HCT116 (cell line): Measurements from ENCODE around the gene MEPCE. TPM values are rescaled to one million over a fixed set of nuclear protein-coding genes. Genes with fewer than 3 reads are reported as not detected.
"Not testable (repeated sequence)": the region's sequence is repeated elsewhere in the genome, so short reads cannot be mapped to it uniquely, and the experiment has no call there.

Source experiments
- ATAC-seq: fragments of 200-7000 bp; cut with Tn5 transposase; 2 replicates; pipeline ENCODE4 v1.9.1; 2020; ENCODE audit warnings: mild to moderate bottlenecking, moderate library complexity
- BruUV-seq: library from RNA; stranded (reverse); fragments of 400-500 nt; replicated peaks from 2 replicates; lab custom pipeline; 2021; lab: Mats Ljungman, UMichigan
- CTCF ChIA-PET: fragments of 300-600 bp; sonication (Branson Sonifier 250); formaldehyde crosslinking; loops from one replicate; lab custom pipeline; 2021; ENCODE audit warnings: antibody characterized with exemption; lab: Charles Lee
- POLR2A ChIA-PET: fragments of 300-600, 350-600 bp; sonication (Branson Sonifier 250); formaldehyde crosslinking; loops from one replicate; lab custom pipeline; 2021; ENCODE audit warnings: antibody characterized with exemption; lab: Charles Lee
- RAD21 ChIA-PET, 2 experiments: fragments of 300-600 bp; sonication (Branson Sonifier 250); formaldehyde crosslinking; loops; one replicate each; lab custom pipeline; 2023; ENCODE audit warnings: low total read pairs in 2 of 2; ENCODE audit not compliant: uncharacterized antibody in 2 of 2, unreplicated experiment in 2 of 2, low non-redundant PET in 1 of 2; lab: Charles Lee
- DNase-seq: peaks from one replicate; pipeline ENCODE4 v3.0.0-alpha.2; 2010; ENCODE audit warnings: low read depth, low spot score
- H2AFZ ChIP-seq: fragments of 200-600 bp; shearing (Covaris generic), sonication (generic); 2 replicates; pipeline ENCODE4 v1.6.1; 2017; ENCODE audit warnings: low read depth, mixed run types, mixed read lengths, antibody characterized with exemption, low read length; ENCODE audit not compliant: poor library complexity, severe bottlenecking
- H3K27ac ChIP-seq: 2 replicates; pipeline ENCODE4 v1.5.1; 2012; ENCODE audit warnings: low read depth, low read length
- H3K27me3 ChIP-seq: fragments of 200-600 bp; sonication (generic); 2 replicates; pipeline ENCODE4 v1.6.1; 2016; ENCODE audit warnings: mixed run types, low read length, mixed read lengths; ENCODE audit not compliant: insufficient read depth
- H3K36me3 ChIP-seq, 2 experiments: fragments of 200-500 bp in 1 of 2; fragments of 200-600 bp in 1 of 2; sonication (Bioruptor generic) in 1 of 2; sonication (generic) in 1 of 2; 2 replicates each; pipeline versions ENCODE4 v1.5.1 to v1.6.1; 2014 to 2016; ENCODE audit warnings: low read length in 2 of 2, inconsistent platforms in 1 of 2, mixed read lengths in 1 of 2, mixed run types in 1 of 2; ENCODE audit not compliant: insufficient read depth in 2 of 2, control insufficient read depth in 1 of 2
- H3K4me1 ChIP-seq, 2 experiments: fragments of 200-600 bp in 1 of 2; sonication (generic) in 1 of 2; 2 replicates each; pipeline versions ENCODE4 v1.5.1 to v1.6.1; 2012 to 2017; ENCODE audit warnings: low read length in 2 of 2, inconsistent platforms in 1 of 2, mild to moderate bottlenecking in 1 of 2, mixed read lengths in 1 of 2, mixed run types in 1 of 2, moderate library complexity in 1 of 2; ENCODE audit not compliant: insufficient read depth in 2 of 2, control insufficient read depth in 1 of 2
- H3K4me2 ChIP-seq: fragments of 200-600 bp; sonication (generic); 2 replicates; pipeline ENCODE4 v1.6.1; 2017; ENCODE audit warnings: mixed run types, low read length, mixed read lengths
- H3K4me3 ChIP-seq, 2 experiments: fragments of 200-600 bp in 1 of 2; sonication (generic) in 1 of 2; replicated peaks in 1 of 2; 2 replicates each; pipeline ENCODE4 v1.5.1; 2011 to 2016; ENCODE audit warnings: low read length in 2 of 2, control low read depth in 1 of 2, low read depth in 1 of 2, mild to moderate bottlenecking in 1 of 2, mixed read lengths in 1 of 2, mixed run types in 1 of 2
- H3K79me2 ChIP-seq: fragments of 200-600 bp; sonication (generic); 2 replicates; pipeline ENCODE4 v1.6.1; 2017; ENCODE audit warnings: mild to moderate bottlenecking, mixed run types, low read length, moderate library complexity, mixed read lengths; ENCODE audit not compliant: insufficient read depth
- H3K9ac ChIP-seq: fragments of 200-600 bp; sonication (generic); 2 replicates; pipeline ENCODE4 v1.6.1; 2016; ENCODE audit warnings: low read length, mixed read lengths
- H3K9me2 ChIP-seq: fragments of 200-600 bp; sonication (generic), shearing (Covaris generic); 2 replicates; pipeline ENCODE4 v1.6.1; 2017; ENCODE audit warnings: mixed run types, mild to moderate bottlenecking, moderate library complexity; ENCODE audit not compliant: insufficient read depth
- H3K9me3 ChIP-seq, 2 experiments: fragments of 200-500 bp in 1 of 2; fragments of 200-600 bp in 1 of 2; sonication (Bioruptor generic) in 1 of 2; sonication (generic) in 1 of 2; 2 replicates each; pipeline ENCODE4 v1.6.1; 2014 to 2017; ENCODE audit warnings: low read length in 2 of 2, mixed read lengths in 2 of 2, inconsistent platforms in 1 of 2, low read depth in 1 of 2, mild to moderate bottlenecking in 1 of 2, mixed run types in 1 of 2, moderate library complexity in 1 of 2; ENCODE audit not compliant: control insufficient read depth in 1 of 2, insufficient read depth in 1 of 2
- H4K20me1 ChIP-seq: fragments of 200-600 bp; sonication (generic), shearing (Covaris generic); 2 replicates; pipeline ENCODE4 v1.6.1; 2017; ENCODE audit warnings: mixed run types, mild to moderate bottlenecking, moderate library complexity; ENCODE audit not compliant: insufficient read depth
- CEBPB ChIP-seq: IDR thresholded peaks from 2 replicates; pipeline ENCODE4 v1.6.1; 2012; ENCODE audit warnings: low read depth
- FOSL1 ChIP-seq: IDR thresholded peaks from 2 replicates; pipeline ENCODE4 v1.6.1; 2012; ENCODE audit warnings: low read depth
- JUND ChIP-seq: IDR thresholded peaks from 2 replicates; pipeline ENCODE4 v1.6.1; 2012
- RAD21 ChIP-seq: IDR thresholded peaks from 2 replicates; pipeline ENCODE4 v1.6.1; 2012; ENCODE audit warnings: low read depth, mild to moderate bottlenecking
- SIN3A ChIP-seq: IDR thresholded peaks from 2 replicates; pipeline ENCODE4 v1.6.1; 2012; ENCODE audit warnings: low read depth
- SP1 ChIP-seq: IDR thresholded peaks from 2 replicates; pipeline ENCODE4 v1.6.1; 2012; ENCODE audit warnings: low read depth
- TCF7L2 ChIP-seq: IDR thresholded peaks from 2 replicates; pipeline ENCODE4 v1.7.0; 2011; ENCODE audit warnings: borderline replicate concordance, inconsistent platforms; ENCODE audit not compliant: insufficient read depth, insufficient read length; ENCODE audit errors: extremely low read depth
- ZFX ChIP-seq: fragments of 450-650 bp; IDR thresholded peaks from 2 replicates; pipeline ENCODE4 v1.6.1; 2017
- ZNF274 ChIP-seq: fragments of 200-500 bp; sonication (Bioruptor generic); IDR thresholded peaks from 2 replicates; pipeline ENCODE4 v1.6.1; 2014; ENCODE audit warnings: mild to moderate bottlenecking, low read depth, low read length, inconsistent platforms
- intact Hi-C: fragments of 100-400 bp; cut with micrococcal nuclease; formaldehyde crosslinking; loops from 2 replicates; pipeline ENCODE4 v1.10.0; 2022
- total RNA-seq: library from RNA; stranded (reverse); gene quantifications from one replicate; pipeline ENCODE4 v1.2.1, GENCODE V29; 2021; ENCODE audit not compliant: unreplicated experiment
- TF ChIP-seq, protein P1 (sequence below): IDR thresholded peaks from 2 replicates; pipeline ENCODE4 v1.6.1; 2012
- TF ChIP-seq, protein P2 (sequence below): IDR thresholded peaks from 2 replicates; pipeline ENCODE4 v1.6.1; 2011; ENCODE audit warnings: mild to moderate bottlenecking, low read length, moderate library complexity; ENCODE audit not compliant: insufficient replicate concordance; ENCODE audit errors: extremely low read depth
- TF ChIP-seq, protein P3 (sequence below), 3 experiments: fragments of 200-600 bp in 1 of 3; sonication (generic) in 1 of 3; IDR thresholded peaks in 2 of 3; conservative IDR thresholded peaks in 1 of 3; 2 replicates each; pipeline ENCODE4 v1.5.1; 2012 to 2017; ENCODE audit warnings: low read depth in 2 of 3, low read length in 2 of 3, antibody characterized with exemption in 1 of 3, borderline replicate concordance in 1 of 3, control low read depth in 1 of 3, mild to moderate bottlenecking in 1 of 3, mixed read lengths in 1 of 3, mixed run types in 1 of 3, moderate library complexity in 1 of 3; ENCODE audit not compliant: insufficient read depth in 1 of 3

The MEPCE gene
- total RNA-seq, 1 experiment from 2014 or later, result 44.4 TPM

DNA sequence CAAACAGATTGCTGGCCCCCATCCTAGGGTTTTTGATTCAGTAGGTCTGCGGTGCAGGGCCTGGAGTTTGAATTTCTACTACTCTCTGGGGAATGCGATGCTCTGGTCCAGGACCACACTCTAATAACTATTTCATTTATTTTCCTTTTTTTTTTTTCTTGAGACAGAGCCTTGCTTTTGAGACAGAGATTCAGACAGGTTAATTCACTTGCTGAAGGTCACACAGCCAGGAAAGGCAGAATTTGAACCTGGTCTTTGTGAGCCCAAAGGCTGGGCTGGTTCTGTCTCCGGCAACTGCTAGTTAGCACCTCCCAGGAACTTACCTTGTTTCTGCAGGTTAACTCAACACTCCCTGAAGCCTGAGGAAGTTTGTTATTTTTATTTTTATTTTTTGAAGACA, 22.9 kb downstream of the MEPCE start:
- Histone ChIP-seq H3K4me1 (peaks cover 6 to 27% of the 10 kb centered on the region in 2 experiments; a peak in 3 of 4 replicates), H4K20me1 (no peaks in the 10 kb centered on the region), H3K36me3 (no peaks in the 10 kb centered on the region), H2AFZ (no peak overlapping the region), H3K9ac (no peak overlapping the region), H3K4me2 (no peak overlapping the region), H3K27ac (no peak overlapping the region), H3K4me3 (no peak overlapping the region), H3K79me2 (no peaks in the 10 kb centered on the region), H3K9me3 (no peaks in the 10 kb centered on the region), H3K9me2 (no peaks in the 10 kb centered on the region), H3K27me3 (no peaks in the 10 kb centered on the region)
- TF ChIP-seq CEBPB (no peak), SIN3A (no peak), SP1 (no peak), ZFX (no peak), TCF7L2 (no peak), RAD21 (no peak), FOSL1 (no peak), ZNF274 (no peak), JUND (no peak)
- TF ChIP-seq, protein P1, sequence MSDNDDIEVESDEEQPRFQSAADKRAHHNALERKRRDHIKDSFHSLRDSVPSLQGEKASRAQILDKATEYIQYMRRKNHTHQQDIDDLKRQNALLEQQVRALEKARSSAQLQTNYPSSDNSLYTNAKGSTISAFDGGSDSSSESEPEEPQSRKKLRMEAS, result no peak
- TF ChIP-seq, protein P2, sequence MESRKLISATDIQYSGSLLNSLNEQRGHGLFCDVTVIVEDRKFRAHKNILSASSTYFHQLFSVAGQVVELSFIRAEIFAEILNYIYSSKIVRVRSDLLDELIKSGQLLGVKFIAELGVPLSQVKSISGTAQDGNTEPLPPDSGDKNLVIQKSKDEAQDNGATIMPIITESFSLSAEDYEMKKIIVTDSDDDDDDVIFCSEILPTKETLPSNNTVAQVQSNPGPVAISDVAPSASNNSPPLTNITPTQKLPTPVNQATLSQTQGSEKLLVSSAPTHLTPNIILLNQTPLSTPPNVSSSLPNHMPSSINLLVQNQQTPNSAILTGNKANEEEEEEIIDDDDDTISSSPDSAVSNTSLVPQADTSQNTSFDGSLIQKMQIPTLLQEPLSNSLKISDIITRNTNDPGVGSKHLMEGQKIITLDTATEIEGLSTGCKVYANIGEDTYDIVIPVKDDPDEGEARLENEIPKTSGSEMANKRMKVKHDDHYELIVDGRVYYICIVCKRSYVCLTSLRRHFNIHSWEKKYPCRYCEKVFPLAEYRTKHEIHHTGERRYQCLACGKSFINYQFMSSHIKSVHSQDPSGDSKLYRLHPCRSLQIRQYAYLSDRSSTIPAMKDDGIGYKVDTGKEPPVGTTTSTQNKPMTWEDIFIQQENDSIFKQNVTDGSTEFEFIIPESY, result no peak
- TF ChIP-seq, protein P3, sequence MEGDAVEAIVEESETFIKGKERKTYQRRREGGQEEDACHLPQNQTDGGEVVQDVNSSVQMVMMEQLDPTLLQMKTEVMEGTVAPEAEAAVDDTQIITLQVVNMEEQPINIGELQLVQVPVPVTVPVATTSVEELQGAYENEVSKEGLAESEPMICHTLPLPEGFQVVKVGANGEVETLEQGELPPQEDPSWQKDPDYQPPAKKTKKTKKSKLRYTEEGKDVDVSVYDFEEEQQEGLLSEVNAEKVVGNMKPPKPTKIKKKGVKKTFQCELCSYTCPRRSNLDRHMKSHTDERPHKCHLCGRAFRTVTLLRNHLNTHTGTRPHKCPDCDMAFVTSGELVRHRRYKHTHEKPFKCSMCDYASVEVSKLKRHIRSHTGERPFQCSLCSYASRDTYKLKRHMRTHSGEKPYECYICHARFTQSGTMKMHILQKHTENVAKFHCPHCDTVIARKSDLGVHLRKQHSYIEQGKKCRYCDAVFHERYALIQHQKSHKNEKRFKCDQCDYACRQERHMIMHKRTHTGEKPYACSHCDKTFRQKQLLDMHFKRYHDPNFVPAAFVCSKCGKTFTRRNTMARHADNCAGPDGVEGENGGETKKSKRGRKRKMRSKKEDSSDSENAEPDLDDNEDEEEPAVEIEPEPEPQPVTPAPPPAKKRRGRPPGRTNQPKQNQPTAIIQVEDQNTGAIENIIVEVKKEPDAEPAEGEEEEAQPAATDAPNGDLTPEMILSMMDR (IDR thresholded peaks at IDR 0.05 in 2 of 3, conservative IDR thresholded peaks at IDR 0.05 in 1 of 3; ENCODE audit: borderline replicate concordance in 1 of 3, insufficient read depth in 1 of 3, low read depth in 2 of 3, low read length in 2 of 3), result no peak
- DNase-seq (no peak), ATAC-seq (no peak)
- BruUV-seq, result no TSS peak
- ChIA-PET CTCF (no interaction called here), RAD21 (no interaction called here), POLR2A (interaction anchor here (0.7 to 0.8 kb wide), 2 partner anchors 12 to 24 kb away, joined by 3 read pairs; partner anchors contain the start of gene ZCWPW1)
- intact Hi-C loops, result no loop called here

DNA sequence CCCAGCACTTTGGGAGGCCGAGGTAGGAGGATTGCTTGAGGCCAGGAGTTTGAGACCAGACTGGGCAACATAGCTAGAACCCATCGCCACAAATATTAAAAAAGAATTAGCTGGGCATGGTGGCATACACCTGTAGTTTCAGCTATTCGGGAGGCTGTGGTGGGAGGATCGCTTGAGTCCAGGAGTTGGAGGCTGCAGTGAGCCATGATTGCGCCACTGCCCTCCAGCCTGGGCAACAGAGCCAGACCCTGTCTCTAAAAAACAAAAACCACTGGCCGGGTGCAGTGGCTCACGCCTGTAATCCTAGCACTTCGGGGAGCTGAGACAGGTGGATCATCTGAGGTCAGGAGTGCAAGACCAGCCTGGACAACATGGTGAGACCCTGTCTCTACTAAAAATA, 24.2 kb downstream of the MEPCE start:
- H3K4me2 ChIP-seq, H3K9me3 ChIP-seq, H3K79me2 ChIP-seq, intact Hi-C loops, H3K36me3 ChIP-seq, DNase-seq, RAD21 ChIA-PET, H2AFZ ChIP-seq, H3K4me3 ChIP-seq, H3K9me2 ChIP-seq, H4K20me1 ChIP-seq, BruUV-seq, ATAC-seq, H3K27ac ChIP-seq, H3K27me3 ChIP-seq, H3K9ac ChIP-seq: not testable (repeated sequence)
- POLR2A ChIA-PET, result interaction anchor here (0.7 to 2.4 kb wide), 3 partner anchors 17 to 105 kb away, joined by 3 to 8 read pairs (median 3); partner anchors contain the start of gene ZCWPW1
- H3K4me1 ChIP-seq, result peaks cover 6 to 27% of the 10 kb centered on the region in 2 experiments; a peak in 3 of 4 replicates
- CTCF ChIA-PET, result interaction anchor here (1.5 kb wide), 1 partner anchor 12 kb away, joined by 3 read pairs; no protein-coding TSS in a partner anchor
